Smooth muscle cell of the brain vasculature (primary cell): ENCODE results near the gene SULT1C2.

Experiments
- DNase-seq: peaks from one replicate; pipeline ENCODE4 v3.0.0-alpha.2; 2012; ENCODE audit warnings: low read depth, low spot score

SULT1C2 gene

GRCh38 chr2:108293850-108294249 is 5.2 kb downstream of the SULT1C2 start:
- no peak for DNase-seq

DNA sequence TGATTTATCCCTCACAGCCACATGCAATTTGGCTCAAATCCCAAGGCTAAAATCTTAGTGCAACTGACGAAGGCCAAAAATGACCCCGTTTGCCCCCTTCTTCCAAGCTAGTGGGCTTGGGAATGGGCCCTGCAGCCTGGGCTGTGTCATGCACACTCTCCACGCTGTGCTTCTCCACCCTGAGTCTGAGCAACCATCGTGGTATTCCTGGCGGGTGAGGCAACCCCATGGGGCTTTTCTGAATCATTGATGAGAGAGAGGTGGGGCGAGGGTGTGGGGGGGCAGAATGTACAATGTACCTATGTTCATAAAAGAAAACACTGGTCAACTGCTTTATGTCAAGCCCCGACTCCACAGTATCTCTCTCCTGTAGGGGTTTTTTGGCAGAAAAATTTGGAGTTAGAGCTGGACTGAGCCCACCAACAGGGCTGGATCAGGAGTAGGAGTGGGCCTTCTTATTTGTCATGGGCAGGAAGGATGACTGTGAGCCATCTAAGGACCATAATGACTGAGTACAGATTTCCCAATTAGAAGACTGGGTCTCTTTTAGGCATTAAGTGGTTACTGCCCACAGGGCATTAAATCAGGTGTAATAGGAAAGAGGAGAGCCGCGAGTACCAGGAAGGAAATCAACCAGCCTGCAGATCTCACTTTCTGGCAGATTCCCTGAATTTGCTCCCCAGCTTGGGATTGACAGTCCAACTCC is 8.9 kb downstream of the SULT1C2 start:
- peak; percentile 44 for DNase-seq

- no peak for DNase-seq
These were observed 12.9 kb downstream of the SULT1C2 start for GRCh38 chr2:108301558-108301957.

GRCh38 chr2:108304975-108305374 is 16.3 kb downstream of the SULT1C2 start:
- DNase-seq: no peak

GRCh38 chr2:108305901-108306300 is 17.2 kb downstream of the SULT1C2 start:
- DNase-seq: no peak

- no peak for DNase-seq
These were observed 21.2 kb downstream of the SULT1C2 start for GRCh38 chr2:108309903-108310302.

- no peak for DNase-seq
These were observed 26.0 kb downstream of the SULT1C2 start for GRCh38 chr2:108314586-108315296.

DNA sequence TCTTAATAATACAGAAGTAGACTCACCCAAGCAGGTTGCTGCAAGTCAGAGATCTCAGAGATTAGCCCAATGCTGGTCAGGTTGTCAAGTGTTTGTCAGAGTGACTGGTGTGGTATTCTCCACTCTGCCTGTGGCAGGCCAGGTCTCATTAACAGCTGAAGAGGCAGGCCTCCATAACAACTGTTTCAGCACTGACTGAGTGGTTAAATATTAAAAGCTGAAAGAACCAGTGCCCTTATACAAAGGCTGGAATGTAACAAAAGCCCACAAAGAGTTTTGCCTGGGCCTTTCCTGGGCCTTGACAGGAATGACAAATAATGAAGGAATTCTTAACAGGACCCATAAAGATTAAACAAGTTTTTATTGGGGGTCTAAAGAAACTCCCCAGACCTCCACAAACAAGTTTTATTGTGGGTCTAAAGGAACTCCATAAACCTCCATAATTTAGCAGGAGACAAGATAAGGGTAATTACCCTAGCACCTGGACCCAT is 26.8 kb downstream of the SULT1C2 start:
- DNase-seq: no peak

DNA sequence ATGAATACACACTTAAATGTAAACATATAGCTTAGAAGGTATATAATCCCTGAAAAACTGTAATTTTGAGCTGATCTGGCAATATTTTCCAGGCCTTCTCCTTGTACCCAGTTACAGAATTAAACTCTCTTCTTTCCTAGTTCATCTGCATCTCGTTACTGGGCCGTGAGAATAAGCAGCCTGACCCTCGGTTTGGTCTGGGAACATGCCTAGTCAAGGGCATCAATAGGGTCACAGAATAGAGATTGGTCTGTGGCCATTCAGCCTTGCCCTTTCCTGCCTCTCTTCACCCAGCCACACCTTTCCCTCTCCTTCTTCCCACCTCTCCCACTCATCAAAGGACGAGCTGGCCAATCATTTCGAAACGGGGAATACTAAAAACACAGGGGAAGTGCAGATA is 27.3 kb downstream of the SULT1C2 start:
- DNase-seq: no peak

DNA sequence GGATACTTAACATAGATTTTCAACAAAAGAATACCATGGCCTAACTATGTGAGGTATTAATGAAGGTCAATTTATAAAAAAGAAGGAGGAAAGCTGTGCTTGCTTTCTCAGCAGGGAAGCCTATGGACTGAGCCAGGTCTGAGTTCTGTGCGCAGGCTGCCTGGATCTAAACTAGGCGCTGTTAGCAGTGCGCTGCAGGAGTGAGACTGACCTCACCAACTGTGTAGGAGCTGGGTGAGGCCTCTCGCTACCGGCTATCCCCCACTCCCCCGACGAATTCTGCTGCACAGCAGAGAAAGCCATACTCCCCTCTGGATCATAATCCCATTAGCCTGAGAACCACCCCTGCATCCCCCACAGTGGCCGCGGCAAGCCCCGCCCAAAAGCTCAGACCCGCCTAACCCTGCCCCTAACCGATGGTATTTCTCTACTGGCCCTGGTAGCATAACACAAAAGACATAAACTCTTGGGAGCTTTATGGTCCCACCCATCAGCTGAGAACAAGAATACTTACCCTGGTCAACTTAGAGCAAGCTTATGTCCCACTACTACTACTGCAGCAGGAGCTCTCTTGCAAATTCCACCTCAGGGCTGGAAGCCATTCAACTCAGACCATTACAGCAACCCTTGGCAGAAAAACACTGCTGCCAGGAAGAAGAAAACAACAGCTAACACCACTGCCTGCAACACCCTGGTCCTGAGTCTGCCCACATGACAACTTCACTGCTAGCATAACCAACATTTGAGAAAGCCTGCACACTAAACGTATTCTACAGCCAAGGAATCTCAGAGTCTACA is 28.0 kb downstream of the SULT1C2 start:
- no peak for DNase-seq

- DNase-seq: no peak
These were observed 31.7 kb downstream of the SULT1C2 start for GRCh38 chr2:108320326-108320922.

DNA sequence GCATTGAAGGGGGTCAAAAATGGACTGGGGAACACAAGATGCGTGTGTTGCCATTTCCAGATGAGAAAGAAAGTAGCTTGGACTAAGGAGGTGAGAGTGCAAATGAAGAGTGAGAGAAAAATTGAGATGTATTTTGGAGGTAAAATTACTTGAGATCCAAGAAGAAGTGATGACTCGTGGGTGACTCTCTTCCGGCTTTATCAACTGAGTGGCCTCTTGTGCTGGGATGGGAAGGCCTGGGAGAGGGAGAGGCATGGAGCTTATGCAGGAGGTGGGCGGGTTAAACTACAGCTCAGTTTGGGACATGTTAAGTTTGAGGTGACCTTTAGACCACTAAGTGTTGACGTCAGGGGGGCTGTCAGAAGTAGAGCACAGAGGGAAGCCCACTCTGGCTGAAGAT is 34.9 kb downstream of the SULT1C2 start:
- DNase-seq: no peak

- peak; percentile 29 for DNase-seq
These were observed 36.0 kb downstream of the SULT1C2 start for GRCh38 chr2:108324531-108325255.

DNA sequence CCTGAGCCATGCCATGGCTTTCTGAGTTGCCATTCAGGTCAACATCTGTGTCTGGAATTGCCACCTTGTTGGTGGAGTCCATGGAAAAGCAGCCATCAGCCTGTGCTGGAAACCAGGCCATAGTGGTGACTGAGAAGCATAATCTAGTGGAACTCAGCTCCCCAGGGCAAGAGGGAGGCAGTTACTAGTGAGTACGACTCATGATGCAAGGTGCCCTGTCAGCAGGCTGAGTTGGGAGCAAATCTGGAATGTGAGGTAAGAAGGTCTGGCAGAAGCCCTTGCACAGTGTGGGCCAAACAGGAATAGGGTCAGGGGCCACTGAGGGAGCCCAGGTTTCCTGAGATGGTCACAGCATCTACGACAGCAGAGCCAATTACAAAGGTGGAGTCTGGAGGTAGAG is 37.1 kb downstream of the SULT1C2 start:
- DNase-seq: no peak

- no peak for DNase-seq
These were observed 41.1 kb downstream of the SULT1C2 start for GRCh38 chr2:108329771-108330170.

GRCh38 chr2:108330979-108331378 is 42.3 kb downstream of the SULT1C2 start:
- DNase-seq: no peak

- no peak for DNase-seq
These were observed 57.3 kb downstream of the SULT1C2 start for GRCh38 chr2:108345951-108346350.

DNA sequence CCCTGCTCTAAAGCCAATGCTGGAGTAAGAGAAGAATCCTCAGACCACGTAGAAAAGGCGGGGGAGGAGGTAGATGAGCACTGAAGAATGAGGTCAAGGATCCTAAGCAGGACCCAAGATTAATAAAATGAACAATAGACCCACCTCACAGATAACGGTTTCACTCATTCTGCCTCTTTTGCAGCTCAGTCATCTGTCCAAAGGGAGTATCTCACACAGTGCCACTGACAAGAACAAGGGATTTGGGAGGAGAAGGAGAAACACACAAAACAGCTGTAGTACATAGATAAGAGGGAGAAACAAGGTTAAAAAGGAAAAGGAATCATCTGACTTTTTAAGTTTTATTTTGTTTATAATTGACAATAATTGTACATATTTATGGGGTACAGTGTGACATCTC is 58.1 kb downstream of the SULT1C2 start:
- no peak for DNase-seq

GRCh38 chr2:108347786-108348185 is 59.1 kb downstream of the SULT1C2 start:
- DNase-seq: no peak

DNA sequence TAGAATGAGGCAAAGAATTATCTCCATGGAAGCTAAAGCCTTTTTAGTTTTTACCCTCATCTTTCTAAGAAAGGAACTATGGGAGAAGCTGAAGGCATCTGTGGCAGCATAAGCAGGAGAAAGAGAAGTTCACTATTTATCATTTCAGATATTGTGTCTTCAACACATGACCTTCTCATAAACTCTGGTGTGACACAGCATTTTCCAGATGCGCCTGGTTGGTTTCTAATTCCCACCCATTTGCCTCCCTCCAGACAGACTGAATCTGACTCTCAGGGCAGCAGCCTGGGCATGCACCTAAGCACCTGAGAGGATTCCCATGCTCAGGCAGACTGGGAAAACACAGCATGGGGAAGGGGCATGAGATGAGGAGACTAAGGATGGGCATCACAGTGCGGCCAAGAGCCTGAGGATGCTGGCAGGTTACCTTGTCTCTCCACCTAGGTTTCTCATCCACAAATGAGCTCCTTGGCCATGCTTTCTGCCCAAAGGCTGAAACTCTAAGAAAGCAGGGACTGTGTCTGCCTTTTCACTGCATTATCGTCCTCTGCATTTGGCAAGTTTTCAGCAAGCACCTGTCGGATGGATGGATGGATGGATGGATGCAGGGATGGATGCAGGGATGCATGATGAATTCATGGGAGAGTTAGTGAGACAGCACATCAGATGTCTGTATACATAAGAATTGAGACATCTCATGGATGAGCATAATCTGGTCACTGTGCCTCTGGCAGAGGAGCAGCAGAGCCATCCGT is 60.3 kb downstream of the SULT1C2 start:
- no peak for DNase-seq

DNA sequence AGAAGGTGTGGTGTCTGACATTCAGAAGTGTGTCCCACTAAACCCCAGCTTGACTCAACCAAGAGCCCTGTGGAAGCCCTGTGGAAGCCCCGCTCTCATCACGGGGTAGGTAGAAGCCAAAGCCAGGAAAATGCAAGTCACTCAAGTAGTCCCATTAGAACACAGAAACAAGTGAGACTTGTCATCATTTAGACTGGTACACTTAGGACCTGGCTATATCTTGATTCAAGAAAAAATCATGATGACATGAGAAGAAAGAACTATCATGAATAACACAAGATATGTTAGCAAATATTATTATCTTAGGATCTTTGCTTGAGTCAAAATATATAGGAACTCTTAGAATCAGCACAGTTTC is 60.9 kb downstream of the SULT1C2 start:
- DNase-seq: no peak
